Osteocyte (in vitro differentiated cells): ENCODE results near the gene ERICH2. TPM values are rescaled to one million over a fixed set of nuclear protein-coding genes. Genes with fewer than 3 reads are reported as not detected.

Source experiments
- DNase-seq: peaks from one replicate; pipeline ENCODE4 v3.0.0; 2021; ENCODE audit warnings: mixed read lengths; ENCODE audit not compliant: unreplicated experiment; ENCODE audit errors: extremely low spot score
- H3K27ac Mint-ChIP-seq: one replicate; pipeline ENCODE4 v1.8.0; 2021; ENCODE audit warnings: mild to moderate bottlenecking, mixed read lengths; ENCODE audit not compliant: unreplicated experiment
- H3K27me3 Mint-ChIP-seq: one replicate; pipeline ENCODE4 v1.8.0; 2021; ENCODE audit warnings: mixed read lengths; ENCODE audit not compliant: unreplicated experiment
- H3K36me3 Mint-ChIP-seq: one replicate; pipeline ENCODE4 v1.8.0; 2021; ENCODE audit warnings: mixed read lengths; ENCODE audit not compliant: unreplicated experiment
- H3K4me1 Mint-ChIP-seq: one replicate; pipeline ENCODE4 v1.8.0; 2021; ENCODE audit warnings: mixed read lengths; ENCODE audit not compliant: unreplicated experiment
- H3K4me3 Mint-ChIP-seq: one replicate; pipeline ENCODE4 v1.8.0; 2021; ENCODE audit warnings: mild to moderate bottlenecking, moderate library complexity, mixed read lengths; ENCODE audit not compliant: unreplicated experiment
- H3K9me3 Mint-ChIP-seq: one replicate; pipeline ENCODE4 v1.8.0; 2021; ENCODE audit warnings: mixed read lengths; ENCODE audit not compliant: unreplicated experiment
- long read RNA-seq: library from polyadenylated mRNA; unstranded; transcript quantifications from one replicate; pipeline ENCODE4 v2.0.0, GENCODE V29; 2021
- total RNA-seq: library from RNA; stranded (reverse); gene quantifications from 2 replicates; pipeline ENCODE4 v1.2.1, GENCODE V29; 2021
- TF ChIP-seq, protein P1 (sequence below): fragments of 200-600 bp; sonication (generic); IDR thresholded peaks from 2 replicates; pipeline ENCODE4 v1.5.0; 2021; ENCODE audit warnings: antibody characterized with exemption, mild to moderate bottlenecking, moderate library complexity

Gene ERICH2, protein sequence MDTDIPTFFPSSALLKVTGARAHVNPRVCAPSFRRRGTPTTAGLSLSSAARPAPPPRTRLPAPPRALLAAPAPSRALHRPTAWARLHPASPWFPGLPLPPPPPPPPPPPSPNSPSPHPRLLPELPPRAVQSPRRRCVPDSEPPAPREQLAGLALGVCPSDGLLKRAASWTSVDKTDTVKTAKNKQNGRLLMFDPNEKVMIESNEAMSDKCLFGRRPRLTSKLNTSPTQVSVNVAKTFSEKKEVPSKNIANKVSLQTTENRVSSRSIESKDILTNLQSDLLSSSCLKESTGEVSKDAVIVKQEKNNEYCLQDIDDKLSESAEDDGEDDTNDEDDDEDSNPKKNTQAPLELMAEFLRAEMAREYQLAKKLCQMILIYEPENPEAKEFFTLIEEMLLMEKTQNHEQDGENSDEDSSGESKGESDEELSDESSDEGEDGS
- total RNA-seq, result not detected in 2 replicates
- long read RNA-seq, result 0 reads

DNA sequence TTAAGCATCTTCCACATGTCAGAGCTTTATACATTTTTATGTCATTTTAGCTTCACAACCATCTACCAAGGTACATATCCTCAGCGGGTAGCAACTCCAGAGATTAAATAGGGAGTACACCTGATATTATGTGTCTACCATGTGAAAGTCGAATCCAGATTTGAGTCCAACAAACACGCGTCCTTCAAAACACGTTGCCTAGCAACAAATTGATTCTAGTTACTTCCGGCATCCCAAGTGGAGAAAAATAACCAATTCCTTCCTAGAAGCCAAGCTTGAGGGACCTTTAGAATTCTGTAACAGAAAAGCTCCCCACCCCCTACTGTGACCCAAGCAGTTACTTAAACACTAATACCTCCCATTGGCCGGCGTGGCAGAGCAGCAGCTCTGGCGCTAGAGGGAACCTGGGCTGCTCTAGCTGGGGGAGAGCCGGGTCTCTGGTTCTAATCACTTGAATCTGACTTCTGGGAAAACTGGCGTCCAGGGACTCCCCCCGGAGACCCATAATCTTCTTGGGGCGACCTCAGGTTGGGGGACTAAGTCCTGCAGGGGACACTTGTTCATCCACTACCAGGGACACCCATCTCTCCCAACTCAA lies at the start of gene ERICH2:
Gene ERICH2 (plus strand): TSS at position 371 of the 598 bp plus-strand sequence. CDS start 304 bp downstream, outside the sequence.
- Mint-ChIP-seq H3K9me3 (no peaks in the 10 kb centered on the region), H3K4me1 (peaks cover 9% of the 10 kb centered on the region), H3K36me3 (no peaks in the 10 kb centered on the region), H3K27ac (no peak within 1 kb of the TSS), H3K27me3 (peaks cover 57% of the 10 kb centered on the region), H3K4me3 (peak within 1 kb of the TSS; percentile 77)
- TF ChIP-seq, protein P1, sequence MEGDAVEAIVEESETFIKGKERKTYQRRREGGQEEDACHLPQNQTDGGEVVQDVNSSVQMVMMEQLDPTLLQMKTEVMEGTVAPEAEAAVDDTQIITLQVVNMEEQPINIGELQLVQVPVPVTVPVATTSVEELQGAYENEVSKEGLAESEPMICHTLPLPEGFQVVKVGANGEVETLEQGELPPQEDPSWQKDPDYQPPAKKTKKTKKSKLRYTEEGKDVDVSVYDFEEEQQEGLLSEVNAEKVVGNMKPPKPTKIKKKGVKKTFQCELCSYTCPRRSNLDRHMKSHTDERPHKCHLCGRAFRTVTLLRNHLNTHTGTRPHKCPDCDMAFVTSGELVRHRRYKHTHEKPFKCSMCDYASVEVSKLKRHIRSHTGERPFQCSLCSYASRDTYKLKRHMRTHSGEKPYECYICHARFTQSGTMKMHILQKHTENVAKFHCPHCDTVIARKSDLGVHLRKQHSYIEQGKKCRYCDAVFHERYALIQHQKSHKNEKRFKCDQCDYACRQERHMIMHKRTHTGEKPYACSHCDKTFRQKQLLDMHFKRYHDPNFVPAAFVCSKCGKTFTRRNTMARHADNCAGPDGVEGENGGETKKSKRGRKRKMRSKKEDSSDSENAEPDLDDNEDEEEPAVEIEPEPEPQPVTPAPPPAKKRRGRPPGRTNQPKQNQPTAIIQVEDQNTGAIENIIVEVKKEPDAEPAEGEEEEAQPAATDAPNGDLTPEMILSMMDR, result peak; percentile 19
- no peak for DNase-seq

DNA sequence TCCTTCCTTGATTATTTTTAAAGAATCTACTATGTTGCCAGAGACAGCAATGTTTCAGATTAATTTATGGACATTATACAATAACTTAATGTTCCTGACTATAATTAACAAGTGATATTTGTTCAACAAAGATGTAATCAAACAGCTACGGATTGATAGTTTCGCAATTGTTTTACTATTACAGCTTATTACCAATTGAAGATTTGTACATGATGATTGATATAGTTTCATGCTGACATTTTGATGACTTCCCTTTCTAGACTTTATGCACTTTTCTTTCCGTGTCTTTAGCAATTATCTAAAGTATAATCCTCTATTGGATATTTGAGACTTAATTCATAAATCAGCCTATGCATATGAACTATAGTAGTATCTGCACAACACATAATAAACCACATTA lies 48.5 kb upstream of the ERICH2 start:
- TF ChIP-seq, protein P1, result no peak
- DNase-seq, result no peak
- Mint-ChIP-seq H3K27me3 (peaks cover 79% of the 10 kb centered on the region), H3K36me3 (no peaks in the 10 kb centered on the region), H3K9me3 (no peaks in the 10 kb centered on the region), H3K27ac (no peak overlapping the region), H3K4me1 (peaks cover 8% of the 10 kb centered on the region), H3K4me3 (no peak overlapping the region)

DNA sequence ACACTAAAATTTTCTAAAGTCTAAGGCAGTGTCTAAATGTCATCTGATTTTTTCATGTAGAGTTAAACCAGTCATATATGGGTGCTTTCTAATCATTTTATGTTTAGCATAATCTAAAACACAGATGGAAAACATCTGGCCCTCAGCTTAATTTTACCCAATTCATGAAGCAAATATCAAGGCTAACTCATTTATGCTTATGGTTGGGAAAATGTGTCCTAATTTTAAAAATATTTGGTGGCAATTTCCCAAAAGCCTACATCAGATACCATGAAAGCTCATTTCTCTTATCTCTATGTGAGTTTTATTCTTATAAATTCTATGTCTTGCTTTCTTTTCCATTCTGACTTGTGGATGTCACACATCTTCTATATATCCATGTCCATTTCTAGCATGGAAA lies 47.9 kb upstream of the ERICH2 start:
- Mint-ChIP-seq H3K36me3 (no peaks in the 10 kb centered on the region), H3K4me1 (peaks cover 3% of the 10 kb centered on the region), H3K27ac (no peak overlapping the region), H3K4me3 (no peak overlapping the region), H3K27me3 (peaks cover 81% of the 10 kb centered on the region), H3K9me3 (no peaks in the 10 kb centered on the region)
- TF ChIP-seq, protein P1, result no peak
- DNase-seq, result no peak

DNA sequence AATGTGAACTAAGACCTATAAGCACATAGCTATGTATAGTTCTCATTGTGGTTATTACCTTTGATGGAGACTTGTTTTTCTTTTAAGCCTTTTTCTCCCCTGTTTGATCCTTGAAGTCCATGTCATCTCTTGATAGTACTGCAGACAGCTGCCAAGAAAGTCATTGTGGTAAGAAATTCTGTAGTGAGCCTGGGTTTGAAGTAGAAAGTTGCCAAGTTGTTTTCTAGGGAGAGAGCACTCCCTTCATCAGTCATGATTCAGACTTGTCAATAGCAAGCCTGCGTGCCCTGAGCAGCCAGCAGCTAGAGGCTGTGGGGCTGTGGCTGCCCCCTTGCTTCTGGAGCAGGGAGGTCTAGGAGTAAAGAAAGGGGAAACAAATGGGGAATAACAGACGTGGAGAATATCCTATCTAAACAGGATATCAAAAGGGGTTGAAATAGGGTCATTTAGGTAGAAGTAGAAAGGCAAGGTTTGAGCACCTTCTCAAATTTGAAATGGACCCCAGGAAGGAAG lies 46.7 kb upstream of the ERICH2 start:
- Mint-ChIP-seq H3K27ac (no peak overlapping the region), H3K4me3 (no peak overlapping the region), H3K36me3 (no peaks in the 10 kb centered on the region), H3K27me3 (peaks cover 80% of the 10 kb centered on the region), H3K9me3 (no peaks in the 10 kb centered on the region), H3K4me1 (no peaks in the 10 kb centered on the region)
- DNase-seq, result peak; percentile 38
- TF ChIP-seq, protein P1, result no peak
